Erythroblast (primary cell): ENCODE data around the gene RBM44.
"Not testable (repeated sequence)": the region's sequence is repeated elsewhere in the genome, so short reads cannot be mapped to it uniquely, and the experiment has no call there.

Source experiments
- DNase-seq, 2 experiments: peaks; one replicate each; lab custom pipeline; 2025; lab: John Stamatoyannopoulos, UW
- GATA1 ChIP-seq: IDR thresholded peaks from 2 replicates; pipeline ENCODE4 v1.6.1; 2011; ENCODE audit warnings: low read depth, mild to moderate bottlenecking, control low read depth, low read length, moderate library complexity
- POLR2A ChIP-seq: IDR thresholded peaks from 2 replicates; pipeline ENCODE4 v1.6.1; 2011; ENCODE audit warnings: mild to moderate bottlenecking, low read length

Gene RBM44

DNA sequence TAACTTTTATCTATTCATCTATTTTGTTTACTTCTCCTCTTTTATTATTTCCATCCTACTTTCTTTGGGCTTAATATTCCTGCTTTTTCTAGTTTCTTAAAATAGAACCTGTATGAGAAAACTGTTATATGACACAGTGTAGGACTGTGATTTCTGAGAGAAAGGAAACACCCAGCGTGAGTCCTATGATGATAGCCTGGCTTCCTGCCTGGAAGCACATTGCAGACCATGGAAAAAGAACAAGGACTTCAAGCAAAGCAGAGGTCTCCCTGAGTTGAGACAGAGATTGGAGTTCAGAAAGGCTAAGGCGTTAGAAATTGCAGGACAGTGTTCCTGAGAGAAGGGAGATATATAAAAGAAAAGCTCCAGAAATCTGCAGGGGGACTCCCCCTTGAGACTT is 7.8 kb downstream of the RBM44 start:
- no peak for DNase-seq
- TF ChIP-seq GATA1 (no peak), POLR2A (no peak)

DNA sequence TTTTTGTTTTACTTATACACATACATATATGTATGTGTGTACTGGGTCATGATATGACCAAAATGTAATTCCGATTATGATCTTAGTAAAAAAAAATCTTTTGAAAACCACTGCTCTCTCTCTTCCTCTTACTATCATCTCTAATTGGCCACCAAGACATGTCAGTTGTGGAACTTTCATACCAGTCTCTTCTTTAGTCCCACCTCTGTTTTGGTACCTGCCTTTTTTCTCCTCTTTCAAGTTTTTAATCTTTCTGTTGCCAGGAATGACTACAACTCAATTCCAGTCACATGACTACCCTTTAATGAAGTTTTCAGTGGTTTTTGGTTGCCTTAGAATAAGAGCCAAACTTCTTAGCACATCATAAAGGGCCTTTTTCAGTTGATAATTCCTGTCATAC is 17.1 kb downstream of the RBM44 start:
- TF ChIP-seq GATA1 = no peak
- no peak for TF ChIP-seq POLR2A
- DNase-seq = no peak

DNA sequence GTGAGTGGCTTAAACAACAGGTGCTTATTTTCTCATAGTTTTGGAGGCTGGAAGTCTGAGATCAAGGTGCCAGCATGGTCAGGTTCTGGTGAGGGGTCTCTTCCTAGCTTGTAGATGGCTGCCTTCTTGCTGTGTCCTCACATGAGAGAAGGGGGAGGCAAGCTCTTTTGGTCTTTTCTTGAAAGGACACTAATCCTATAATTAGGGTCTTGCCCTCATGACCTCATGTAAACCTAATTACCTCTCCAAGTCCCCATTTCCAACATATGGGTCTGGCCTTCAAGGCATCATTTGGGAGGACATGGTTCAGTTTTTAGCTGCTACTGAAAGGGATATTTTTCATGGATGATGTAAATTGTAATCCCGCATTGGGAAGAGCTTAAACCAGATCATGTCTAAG is 18.0 kb downstream of the RBM44 start:
- no peak for DNase-seq
- TF ChIP-seq POLR2A (no peak), GATA1 (no peak)

DNA sequence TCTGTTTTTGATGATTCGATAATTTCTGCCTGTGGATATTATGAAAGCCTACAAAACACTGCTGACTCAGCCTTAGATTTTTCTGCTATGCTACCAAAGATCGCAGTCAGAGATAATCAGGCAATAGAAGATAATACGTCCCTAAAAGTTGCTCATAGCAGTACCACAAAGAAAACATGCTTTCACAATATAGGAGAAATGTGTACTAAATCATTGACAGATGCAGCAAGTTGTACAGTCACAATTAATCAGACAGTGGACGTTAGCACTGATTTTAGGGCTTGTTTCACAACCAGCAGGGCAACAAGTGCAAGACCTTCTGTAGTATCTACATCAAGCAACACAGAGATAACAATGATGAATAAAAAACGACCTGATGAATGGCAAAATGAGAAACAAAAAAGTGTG is 19.5 kb downstream of the RBM44 start:
- no peak for DNase-seq

GRCh38 chr2:237819231-237819630 is 20.7 kb downstream of the RBM44 start:
- DNase-seq = no peak
- TF ChIP-seq GATA1 = no peak
- TF ChIP-seq POLR2A = no peak

More for the DNA sequence above, 19.5 kb downstream of the RBM44 start:
- TF ChIP-seq POLR2A = no peak

- DNase-seq = no peak
- no peak for TF ChIP-seq GATA1
- TF ChIP-seq POLR2A = no peak
These were observed 21.8 kb downstream of the RBM44 start for GRCh38 chr2:237820421-237820820.

- no peak for DNase-seq
- no peak for TF ChIP-seq POLR2A
- TF ChIP-seq GATA1 = no peak
These were observed 25.0 kb downstream of the RBM44 start for GRCh38 chr2:237823544-237823943.

GRCh38 chr2:237824085-237824484 is 25.5 kb downstream of the RBM44 start:
- TF ChIP-seq POLR2A (no peak), GATA1 (no peak)
- no peak for DNase-seq

DNA sequence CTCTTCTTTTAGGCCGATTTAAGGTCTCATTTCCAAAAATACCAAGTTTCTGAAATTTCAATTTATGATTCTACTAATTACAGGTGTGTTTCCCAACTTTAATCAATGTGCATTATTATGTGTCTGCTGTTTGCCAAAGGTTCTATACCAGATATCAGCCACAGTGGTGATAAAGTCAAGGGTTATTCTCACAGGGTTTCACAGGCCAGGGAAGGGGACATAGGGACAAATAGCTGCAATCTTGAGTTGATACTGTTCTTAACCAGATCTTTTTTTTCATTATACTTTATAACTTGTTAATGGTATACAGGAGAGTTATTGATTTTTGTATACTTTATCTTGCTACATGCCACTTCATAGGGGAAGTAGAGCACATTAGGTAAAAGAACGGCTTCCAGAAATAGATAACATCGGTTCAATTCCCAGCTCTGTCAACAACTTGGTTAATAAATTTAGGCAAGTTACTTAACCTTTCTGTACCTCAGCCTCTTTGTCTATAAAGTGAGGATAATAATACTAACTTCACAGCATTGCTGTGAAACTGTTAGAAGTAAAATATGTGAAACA is 28.9 kb downstream of the RBM44 start:
- no peak for TF ChIP-seq GATA1
- TF ChIP-seq POLR2A = no peak
- DNase-seq = no peak

DNA sequence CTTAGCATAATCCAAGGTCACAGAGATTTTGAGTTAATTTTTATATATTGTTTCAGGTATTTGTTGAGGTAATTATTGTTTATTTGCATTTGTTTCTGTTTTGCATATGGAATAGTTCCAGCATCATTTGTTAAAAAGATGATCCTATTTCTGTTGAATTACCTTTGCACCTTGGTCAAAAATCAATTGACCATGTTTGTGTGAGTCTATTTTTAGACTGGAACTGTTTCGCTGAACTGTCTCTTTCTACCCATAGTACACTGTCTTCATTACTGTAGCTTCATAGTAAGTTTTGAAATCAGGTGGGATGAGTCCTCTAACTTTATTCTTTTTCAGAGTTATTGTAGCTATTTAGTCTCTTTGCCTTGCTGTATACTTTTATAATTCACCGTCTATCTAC is 31.9 kb downstream of the RBM44 start:
- no peak for DNase-seq
- TF ChIP-seq GATA1 (no peak), POLR2A (no peak)

- TF ChIP-seq GATA1 = no peak
- TF ChIP-seq POLR2A = no peak
- DNase-seq = no peak
These were observed 35.0 kb downstream of the RBM44 start for GRCh38 chr2:237833546-237833945.

GRCh38 chr2:237835372-237835771 is 36.8 kb downstream of the RBM44 start:
- no peak for TF ChIP-seq POLR2A
- TF ChIP-seq GATA1 = no peak
- no peak for DNase-seq

DNA sequence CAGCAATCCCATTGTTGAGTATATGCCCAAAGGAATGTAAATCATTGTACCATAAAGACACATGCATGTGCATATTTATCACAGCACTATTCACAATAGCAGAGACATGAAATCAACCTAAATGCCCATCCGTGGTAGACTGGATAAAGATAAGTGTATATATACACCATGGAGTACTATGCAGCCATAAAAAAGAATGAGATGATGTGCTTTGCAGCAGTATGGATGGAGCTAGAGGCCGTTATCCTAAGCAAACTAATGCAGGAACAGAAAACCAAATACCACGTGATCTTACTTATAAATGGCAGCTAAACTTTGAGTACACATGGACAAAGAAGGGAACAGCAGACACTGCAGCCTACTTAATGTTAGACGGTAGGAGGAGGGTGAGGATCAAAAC is 42.5 kb downstream of the RBM44 start:
- TF ChIP-seq GATA1 (no peak), POLR2A (no peak)
- DNase-seq = no peak

GRCh38 chr2:237848940-237849339 is 50.4 kb downstream of the RBM44 start:
- not testable (repeated sequence) for DNase-seq

GRCh38 chr2:237854295-237854694 is 55.7 kb downstream of the RBM44 start:
- no peak for DNase-seq
- TF ChIP-seq POLR2A = no peak
- no peak for TF ChIP-seq GATA1
